ENCODE data around the gene ANKRD11. TPM values are rescaled to one million over a fixed set of nuclear protein-coding genes. Genes with fewer than 3 reads are reported as not detected.

Gene ANKRD11
- total RNA-seq, 1 experiment from 2014 or later, result 266 TPM

DNA sequence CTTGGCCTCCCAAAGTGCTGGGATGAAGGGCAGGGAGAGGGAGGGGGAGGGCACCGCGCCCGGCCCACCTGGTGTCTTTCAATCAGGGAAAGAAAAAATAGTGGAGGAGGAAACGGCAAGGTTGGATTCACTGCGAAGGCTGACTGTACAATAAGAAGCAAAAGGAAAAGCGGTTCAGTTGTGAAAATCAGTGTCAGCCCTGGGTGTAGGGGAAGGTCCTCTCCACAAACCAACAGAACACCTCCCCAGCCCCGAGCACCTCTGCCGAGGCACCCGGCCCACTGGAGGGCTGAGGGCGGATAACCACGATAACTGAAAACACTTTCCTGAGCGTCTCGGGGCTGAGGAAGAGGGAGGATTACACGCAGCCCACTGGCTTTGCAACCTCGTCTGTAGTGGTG, 16.4 kb upstream of the ANKRD11 start (continued):
- TF ChIP-seq, protein P1, sequence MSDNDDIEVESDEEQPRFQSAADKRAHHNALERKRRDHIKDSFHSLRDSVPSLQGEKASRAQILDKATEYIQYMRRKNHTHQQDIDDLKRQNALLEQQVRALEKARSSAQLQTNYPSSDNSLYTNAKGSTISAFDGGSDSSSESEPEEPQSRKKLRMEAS (IDR thresholded peaks at IDR 0.05), result no peak
- TF ChIP-seq POLR2AphosphoS5 (IDR thresholded peaks at IDR 0.05; ENCODE audit: low read depth, low read length) (no peak; the same call in 1 of the 2 replicates), EGR1 (IDR thresholded peaks at IDR 0.05; ENCODE audit: low read depth) (no peak), ZNF274 (IDR thresholded peaks at IDR 0.05; ENCODE audit: low read depth, low read length) (no peak), RAD21 (IDR thresholded peaks at IDR 0.05; ENCODE audit: low read depth) (no peak)
- TF ChIP-seq, protein P2, sequence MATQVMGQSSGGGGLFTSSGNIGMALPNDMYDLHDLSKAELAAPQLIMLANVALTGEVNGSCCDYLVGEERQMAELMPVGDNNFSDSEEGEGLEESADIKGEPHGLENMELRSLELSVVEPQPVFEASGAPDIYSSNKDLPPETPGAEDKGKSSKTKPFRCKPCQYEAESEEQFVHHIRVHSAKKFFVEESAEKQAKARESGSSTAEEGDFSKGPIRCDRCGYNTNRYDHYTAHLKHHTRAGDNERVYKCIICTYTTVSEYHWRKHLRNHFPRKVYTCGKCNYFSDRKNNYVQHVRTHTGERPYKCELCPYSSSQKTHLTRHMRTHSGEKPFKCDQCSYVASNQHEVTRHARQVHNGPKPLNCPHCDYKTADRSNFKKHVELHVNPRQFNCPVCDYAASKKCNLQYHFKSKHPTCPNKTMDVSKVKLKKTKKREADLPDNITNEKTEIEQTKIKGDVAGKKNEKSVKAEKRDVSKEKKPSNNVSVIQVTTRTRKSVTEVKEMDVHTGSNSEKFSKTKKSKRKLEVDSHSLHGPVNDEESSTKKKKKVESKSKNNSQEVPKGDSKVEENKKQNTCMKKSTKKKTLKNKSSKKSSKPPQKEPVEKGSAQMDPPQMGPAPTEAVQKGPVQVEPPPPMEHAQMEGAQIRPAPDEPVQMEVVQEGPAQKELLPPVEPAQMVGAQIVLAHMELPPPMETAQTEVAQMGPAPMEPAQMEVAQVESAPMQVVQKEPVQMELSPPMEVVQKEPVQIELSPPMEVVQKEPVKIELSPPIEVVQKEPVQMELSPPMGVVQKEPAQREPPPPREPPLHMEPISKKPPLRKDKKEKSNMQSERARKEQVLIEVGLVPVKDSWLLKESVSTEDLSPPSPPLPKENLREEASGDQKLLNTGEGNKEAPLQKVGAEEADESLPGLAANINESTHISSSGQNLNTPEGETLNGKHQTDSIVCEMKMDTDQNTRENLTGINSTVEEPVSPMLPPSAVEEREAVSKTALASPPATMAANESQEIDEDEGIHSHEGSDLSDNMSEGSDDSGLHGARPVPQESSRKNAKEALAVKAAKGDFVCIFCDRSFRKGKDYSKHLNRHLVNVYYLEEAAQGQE (IDR thresholded peaks at IDR 0.05; ENCODE audit: low read depth), result no peak

DNA sequence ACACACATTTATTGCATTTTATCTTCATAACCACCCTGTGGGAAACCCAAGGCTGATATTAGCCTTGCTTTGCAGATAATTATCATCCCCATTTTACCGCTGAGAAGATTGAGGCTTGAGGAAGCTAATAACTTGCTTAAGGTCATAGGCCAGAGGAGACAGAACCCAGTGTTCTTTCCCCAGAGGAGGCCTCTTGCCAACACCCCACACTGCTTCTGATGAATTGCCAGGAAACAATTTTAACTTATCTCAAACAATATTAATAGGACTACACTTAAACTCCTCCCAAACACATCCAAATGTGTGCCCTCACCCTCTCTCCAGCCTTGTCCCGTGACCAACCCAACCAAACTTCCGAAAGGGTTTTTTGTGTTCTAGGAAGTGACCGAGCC, 15.7 kb upstream of the ANKRD11 start:
- Histone ChIP-seq H3K9me2 (ENCODE audit: insufficient read depth) (no peaks in the 10 kb centered on the region), H3K4me3 (replicated peaks in 1 of 2; ENCODE audit: low read depth in 1 of 2, low read length in 2 of 2) (peak overlapping the region; percentile 37 to 52), H3K9me3 (ENCODE audit: control insufficient read depth in 1 of 2, insufficient read depth in 1 of 2, low read depth in 1 of 2, low read length in 2 of 2) (no peaks in the 10 kb centered on the region), H3K4me2 (ENCODE audit: low read length) (peak overlapping the region; percentile 83), H4K20me1 (ENCODE audit: insufficient read depth) (no peaks in the 10 kb centered on the region), H2AFZ (ENCODE audit: low read depth, low read length, poor library complexity, severe bottlenecking) (no peak overlapping the region), H3K4me1 (ENCODE audit: control insufficient read depth in 1 of 2, insufficient read depth in 2 of 2, low read length in 2 of 2) (peaks cover 49 to 73% of the 10 kb centered on the region in 2 experiments), H3K27ac (ENCODE audit: low read depth, low read length) (peak overlapping the region; percentile 60), H3K27me3 (ENCODE audit: insufficient read depth, low read length) (no peaks in the 10 kb centered on the region), H3K9ac (ENCODE audit: low read length) (peak overlapping the region; percentile 65), H3K79me2 (ENCODE audit: insufficient read depth, low read length) (peaks cover 44% of the 10 kb centered on the region), H3K36me3 (ENCODE audit: control insufficient read depth in 1 of 2, insufficient read depth in 2 of 2, low read length in 2 of 2) (peaks cover 8% of the 10 kb centered on the region in 2 experiments)
- ChIA-PET CTCF (no interaction called here), POLR2A (interaction anchor here (1.9 kb wide), 1 partner anchor 11 kb away, joined by 5 read pairs; no protein-coding TSS in a partner anchor), RAD21 (ENCODE audit: low non-redundant PET in 1 of 2, low total read pairs in 2 of 2, uncharacterized antibody in 2 of 2, unreplicated experiment in 2 of 2) (no interaction called here)
- BruUV-seq (replicated peaks), result no TSS peak
- ATAC-seq, result no peak
- no peak for TF ChIP-seq SP1 (IDR thresholded peaks at IDR 0.05; ENCODE audit: low read depth)
- no peak for TF ChIP-seq EGR1 (IDR thresholded peaks at IDR 0.05; ENCODE audit: low read depth)
- no peak for TF ChIP-seq ZFX (IDR thresholded peaks at IDR 0.05)
- TF ChIP-seq FOSL1 (IDR thresholded peaks at IDR 0.05; ENCODE audit: low read depth), result no peak
- TF ChIP-seq, protein P3, sequence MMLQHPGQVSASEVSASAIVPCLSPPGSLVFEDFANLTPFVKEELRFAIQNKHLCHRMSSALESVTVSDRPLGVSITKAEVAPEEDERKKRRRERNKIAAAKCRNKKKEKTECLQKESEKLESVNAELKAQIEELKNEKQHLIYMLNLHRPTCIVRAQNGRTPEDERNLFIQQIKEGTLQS (IDR thresholded peaks at IDR 0.05), result no peak
- no peak for TF ChIP-seq SRF (IDR thresholded peaks at IDR 0.05; ENCODE audit: low read depth)
- no peak for TF ChIP-seq JUND (IDR thresholded peaks at IDR 0.05)
- TF ChIP-seq ELF1 (IDR thresholded peaks at IDR 0.05; ENCODE audit: borderline replicate concordance, low read depth), result no peak
- TF ChIP-seq POLR2AphosphoS5 (IDR thresholded peaks at IDR 0.05; ENCODE audit: low read depth, low read length), result no peak
- TF ChIP-seq, protein P4, sequence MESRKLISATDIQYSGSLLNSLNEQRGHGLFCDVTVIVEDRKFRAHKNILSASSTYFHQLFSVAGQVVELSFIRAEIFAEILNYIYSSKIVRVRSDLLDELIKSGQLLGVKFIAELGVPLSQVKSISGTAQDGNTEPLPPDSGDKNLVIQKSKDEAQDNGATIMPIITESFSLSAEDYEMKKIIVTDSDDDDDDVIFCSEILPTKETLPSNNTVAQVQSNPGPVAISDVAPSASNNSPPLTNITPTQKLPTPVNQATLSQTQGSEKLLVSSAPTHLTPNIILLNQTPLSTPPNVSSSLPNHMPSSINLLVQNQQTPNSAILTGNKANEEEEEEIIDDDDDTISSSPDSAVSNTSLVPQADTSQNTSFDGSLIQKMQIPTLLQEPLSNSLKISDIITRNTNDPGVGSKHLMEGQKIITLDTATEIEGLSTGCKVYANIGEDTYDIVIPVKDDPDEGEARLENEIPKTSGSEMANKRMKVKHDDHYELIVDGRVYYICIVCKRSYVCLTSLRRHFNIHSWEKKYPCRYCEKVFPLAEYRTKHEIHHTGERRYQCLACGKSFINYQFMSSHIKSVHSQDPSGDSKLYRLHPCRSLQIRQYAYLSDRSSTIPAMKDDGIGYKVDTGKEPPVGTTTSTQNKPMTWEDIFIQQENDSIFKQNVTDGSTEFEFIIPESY (IDR thresholded peaks at IDR 0.05; ENCODE audit: extremely low read depth, insufficient replicate concordance, low read length), result no peak
- no peak for TF ChIP-seq ZNF274 (IDR thresholded peaks at IDR 0.05; ENCODE audit: low read depth, low read length)
- no peak for TF ChIP-seq POLR2A (IDR thresholded peaks at IDR 0.05; ENCODE audit: borderline replicate concordance, extremely low read depth, insufficient read depth, insufficient read length)
- DNase-seq (ENCODE audit: low read depth, low spot score), result no peak
- intact Hi-C loops (cut with micrococcal nuclease), result loop anchor here (5.0 kb wide), 2 partner anchors 51 to 264 kb away; no protein-coding TSS in a partner anchor

Measured in HCT116 (cell line).